IPS-NIHi7 (cell line): Measurements from ENCODE around the gene PTPRJ.

Source experiments
- DNase-seq: peaks from one replicate; pipeline ENCODE4 v3.0.0; 2012; ENCODE audit warnings: mixed read lengths; ENCODE audit errors: extremely low spot score

Gene PTPRJ

DNA sequence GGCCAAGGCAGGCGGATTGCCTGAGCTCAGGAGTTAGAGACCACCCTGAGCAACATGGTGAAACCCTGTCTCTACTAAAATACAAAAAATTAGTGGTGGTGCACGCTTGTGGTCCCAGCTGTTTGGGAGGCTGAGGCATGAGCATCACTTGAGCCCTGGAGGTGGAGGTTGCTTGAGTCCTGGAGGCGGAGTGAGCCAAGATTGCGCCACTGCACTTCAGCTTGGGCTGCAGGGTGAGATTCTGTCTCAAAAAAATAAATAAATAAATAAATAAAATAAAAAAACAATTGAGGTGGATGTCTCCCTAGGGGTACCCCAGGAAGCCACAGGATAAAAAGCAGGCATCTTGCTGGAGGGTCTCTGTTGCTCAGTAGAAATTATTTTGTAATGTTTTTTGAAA, 14.1 kb downstream of the PTPRJ start:
- no peak for DNase-seq

DNA sequence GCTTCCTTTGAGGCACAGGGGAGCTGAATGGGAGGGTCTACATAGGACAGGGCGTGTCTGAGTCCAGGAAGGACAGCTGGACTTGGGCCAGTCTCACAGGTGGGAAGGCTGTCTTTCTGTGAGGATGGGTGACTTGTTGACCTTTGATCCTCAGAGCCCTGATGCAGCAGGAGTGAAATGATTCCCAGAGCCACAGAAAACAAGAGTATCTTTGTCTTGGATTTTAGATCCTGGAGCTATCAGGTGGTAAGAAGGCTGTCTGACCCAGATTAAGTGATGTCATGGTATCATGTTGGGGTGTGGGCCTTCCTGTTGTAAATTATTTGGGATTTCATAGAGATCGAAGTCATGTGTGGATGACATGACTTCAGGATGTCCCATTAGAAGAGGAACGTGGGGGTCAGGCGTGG, 15.0 kb downstream of the PTPRJ start:
- DNase-seq: no peak

DNA sequence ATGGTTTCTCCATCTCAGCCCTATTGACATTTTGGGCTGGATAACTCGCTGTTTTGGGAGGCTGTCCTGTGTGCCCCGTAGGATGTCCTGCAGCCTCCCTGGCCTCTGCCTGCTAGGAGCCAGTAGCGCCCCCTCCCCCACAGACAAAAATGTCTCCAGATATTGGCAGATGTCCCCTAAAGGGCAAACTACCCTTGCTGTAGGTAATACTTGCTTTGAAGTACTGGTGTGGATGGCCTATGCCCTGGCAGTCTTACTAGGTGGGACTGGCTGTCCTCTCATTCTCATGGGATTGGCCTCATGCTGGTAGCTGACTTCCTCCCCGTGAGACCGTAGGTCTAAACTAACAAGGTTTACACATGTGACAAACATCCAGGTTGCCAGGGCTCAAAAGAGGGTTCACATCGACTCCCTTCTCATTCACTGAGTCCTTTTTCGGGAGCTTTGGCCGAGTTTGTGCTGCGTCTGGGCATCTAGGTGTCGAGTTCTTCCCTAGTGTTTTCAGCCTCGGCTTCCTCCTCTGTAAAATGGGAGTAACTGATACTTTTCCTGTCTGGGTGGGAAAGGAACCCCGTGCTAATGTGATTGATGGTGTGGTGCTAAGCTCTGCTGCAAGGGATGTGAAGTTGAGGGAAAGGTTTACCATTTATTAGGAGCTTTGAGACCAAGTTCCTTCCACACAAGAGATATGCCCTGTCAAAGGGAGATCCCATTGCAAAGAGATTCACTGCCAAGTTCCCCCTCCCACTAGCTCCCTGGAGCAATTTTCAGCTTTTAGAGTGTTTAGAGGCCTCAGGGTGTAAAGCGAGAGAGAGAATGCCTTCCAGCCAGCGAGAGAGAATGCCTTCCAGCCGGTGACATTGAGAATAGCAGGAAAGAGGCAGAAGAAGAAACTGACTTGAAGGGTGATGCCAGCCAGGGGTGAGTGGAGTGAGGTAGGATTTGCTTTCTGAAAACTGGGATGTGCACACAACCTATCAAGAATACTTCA, 17.0 kb downstream of the PTPRJ start:
- DNase-seq: no peak

DNA sequence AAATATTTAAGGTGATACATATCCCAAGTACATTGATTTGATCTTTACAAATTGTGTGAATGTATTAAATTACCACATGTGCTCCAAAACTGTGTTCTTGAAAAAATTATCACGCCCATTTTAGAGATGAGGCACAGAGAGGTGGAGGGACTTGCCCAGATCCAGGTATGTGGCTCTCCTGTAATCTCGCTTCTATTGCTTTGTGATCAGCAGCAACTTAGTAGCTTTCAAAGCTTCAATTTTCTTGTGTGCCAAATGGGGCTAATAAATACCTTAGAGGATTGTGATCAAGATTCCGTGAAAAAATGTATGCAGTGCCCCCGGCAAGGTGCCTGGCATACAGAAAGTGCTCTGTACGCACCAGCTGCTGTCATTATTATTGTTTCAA, 18.0 kb downstream of the PTPRJ start:
- no peak for DNase-seq

DNA sequence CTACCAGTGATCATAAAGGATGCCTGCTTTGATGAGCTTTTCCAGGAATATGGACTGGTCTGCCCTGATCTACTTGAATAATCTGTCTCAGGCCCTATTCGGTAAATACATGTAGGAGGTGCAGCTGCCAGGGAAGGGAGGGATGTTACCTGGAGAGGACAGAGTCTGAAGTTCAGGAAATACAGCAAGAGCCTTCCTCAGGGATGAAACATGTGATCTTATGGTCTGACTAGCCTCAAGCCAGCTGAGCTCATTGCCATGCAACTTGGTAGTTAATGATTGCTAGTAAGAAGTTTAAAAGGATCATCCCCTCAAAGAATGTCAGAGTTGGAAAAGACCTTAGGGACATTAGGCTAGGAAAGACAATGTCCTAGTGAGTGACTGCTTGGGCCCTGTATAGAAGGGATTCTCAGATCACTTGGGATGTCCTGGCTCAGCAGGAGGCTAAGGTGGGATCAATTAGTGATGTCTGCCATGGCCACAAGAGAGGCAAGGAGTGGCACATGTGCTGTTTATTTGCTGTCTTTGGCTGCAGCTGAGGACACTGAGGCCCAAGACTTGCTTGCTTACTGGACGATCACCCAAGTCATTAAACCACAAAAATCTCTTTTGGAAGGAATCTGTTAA, 18.5 kb downstream of the PTPRJ start:
- DNase-seq: no peak

DNA sequence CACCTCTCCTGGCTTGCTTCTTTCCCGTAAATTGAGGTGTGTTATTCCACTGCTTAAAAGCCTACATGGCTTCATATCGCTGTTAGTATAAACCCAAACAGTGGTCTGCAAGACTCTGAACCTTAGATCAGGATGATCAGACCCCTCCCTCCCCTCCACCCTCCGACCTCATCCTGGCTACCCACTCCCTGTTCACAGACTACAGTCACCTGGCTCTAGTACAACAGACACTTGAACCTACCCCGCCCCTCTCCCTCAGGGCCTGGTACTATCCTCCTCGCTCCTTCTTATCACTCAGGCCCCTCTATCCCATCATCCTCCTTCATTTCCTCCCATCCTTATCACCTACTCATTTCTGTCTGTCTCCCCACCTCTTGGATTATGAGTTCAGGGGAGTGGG, 20.1 kb downstream of the PTPRJ start:
- DNase-seq: no peak

DNA sequence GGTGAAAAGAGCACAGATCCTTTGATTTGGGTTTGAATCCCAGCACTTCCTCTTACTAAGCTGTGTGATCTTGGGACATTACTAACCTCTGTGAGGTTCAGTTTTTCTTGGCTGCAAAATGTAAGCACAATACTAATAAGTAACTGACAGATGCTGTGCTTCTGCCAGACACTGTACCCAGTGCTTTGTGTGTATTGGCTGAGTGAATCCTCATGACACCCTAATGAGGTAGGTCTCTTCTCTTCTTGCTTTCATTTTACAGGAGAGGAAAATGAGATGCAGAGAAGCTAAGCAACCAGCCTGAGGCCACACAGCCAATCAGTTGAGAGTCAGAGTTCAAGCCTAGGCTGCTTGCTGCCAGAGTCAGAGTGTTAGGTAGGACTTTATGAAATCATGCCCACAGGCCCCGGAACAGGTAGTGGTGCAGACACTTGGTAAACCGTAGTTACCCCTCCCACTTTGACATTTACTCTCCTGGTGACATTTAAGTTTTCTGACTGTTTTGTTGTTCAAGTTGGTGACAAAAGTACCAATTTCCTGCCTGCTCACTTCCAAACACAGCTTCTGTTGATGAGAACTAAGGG, 21.2 kb downstream of the PTPRJ start:
- no peak for DNase-seq

DNA sequence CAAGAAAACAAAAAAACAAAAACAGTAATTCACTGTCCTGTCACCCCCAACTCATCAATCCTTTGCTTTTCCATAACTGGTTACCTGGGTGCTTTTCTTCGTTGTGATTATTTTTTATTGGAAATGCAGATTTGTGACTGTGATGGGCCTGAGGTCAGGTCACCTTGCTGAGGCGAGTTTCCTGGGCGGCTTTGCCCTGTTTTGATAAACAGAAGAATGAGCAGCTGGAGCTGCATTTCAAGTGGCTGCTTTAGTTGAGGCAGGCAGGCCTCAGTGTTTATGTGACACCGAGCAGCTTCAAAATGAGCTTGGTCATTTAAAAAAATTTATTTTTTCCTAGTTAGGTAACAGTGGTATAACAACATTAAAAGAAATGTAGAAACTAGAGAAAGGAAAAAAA, 22.2 kb downstream of the PTPRJ start:
- DNase-seq: no peak

DNA sequence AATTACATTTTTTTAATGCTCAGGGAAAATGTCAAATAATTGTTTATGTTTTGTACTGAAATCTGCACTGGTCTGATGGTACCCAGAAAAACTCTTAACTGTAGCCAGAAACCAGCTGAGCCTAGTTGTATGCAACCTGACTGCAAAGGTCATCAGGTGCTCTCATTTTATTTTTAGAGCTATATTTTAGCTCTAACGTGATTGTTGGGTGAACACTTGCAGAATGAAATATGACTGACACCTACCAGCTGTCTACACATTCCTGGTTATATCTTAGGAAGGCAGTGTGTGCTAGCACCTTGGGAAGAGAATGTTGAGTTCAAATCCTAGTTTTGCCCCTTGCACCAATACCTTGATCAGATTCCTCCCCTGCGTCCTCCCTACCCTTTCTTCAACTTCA, 23.6 kb downstream of the PTPRJ start:
- no peak for DNase-seq

DNA sequence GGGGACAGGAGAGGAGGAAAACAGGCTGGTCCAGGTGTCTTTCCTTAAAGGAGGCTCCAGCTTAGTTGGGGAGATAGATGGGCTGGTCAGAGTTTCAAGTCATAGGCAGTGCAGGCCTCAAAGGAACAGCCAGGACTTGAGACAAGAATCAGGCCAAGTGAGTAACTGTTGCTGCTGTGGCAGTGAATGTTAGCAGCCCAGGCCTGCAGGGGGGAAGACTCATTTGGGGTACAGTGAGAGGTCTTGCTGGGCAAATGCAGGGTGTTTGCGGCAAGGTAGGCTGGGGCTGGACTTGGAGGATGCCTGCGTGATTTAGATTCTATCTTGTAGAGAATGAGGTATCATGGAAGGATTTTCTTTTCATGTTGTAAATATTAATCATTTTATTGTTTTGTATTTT, 24.1 kb downstream of the PTPRJ start:
- no peak for DNase-seq

DNA sequence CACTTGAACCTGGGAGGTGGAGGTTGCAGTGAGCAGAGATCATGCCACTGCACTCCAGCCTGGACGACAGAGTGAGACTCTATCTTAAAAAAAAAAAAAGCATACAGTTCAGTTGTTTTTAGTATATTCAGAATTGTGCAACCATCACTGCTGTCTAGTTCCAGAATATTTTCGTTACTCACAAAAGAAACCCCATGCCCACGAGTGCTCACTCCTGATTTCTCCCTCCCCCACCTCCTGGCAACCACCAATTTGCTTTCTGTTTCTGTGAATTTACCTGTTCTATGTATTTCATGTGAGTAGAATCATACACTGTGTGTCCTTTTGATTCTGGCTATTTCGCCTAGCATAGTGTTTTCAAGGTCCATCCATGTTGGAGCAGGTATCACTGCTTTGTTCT, 24.8 kb downstream of the PTPRJ start:
- no peak for DNase-seq

DNA sequence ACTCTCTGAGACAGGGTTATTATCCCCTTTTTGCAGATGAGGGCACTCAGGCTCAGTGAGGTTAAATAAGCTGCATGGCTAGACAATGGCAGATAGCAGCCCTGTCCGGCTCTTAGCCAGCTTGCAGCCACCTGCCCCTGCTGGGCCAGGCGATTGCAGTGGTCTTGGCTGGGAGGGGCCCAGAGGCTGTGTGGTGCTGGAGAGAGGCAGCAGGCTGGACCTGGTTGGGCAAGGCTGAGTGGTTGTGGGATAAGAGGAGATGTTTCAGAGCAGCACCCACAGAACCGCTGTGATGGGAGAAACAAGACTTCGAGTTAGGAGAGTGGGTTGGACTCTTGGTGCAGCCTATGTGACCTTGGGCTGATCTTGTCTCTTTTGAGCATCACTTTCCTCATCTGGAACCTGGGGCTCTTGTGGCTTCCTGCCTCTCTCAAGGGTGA, 25.5 kb downstream of the PTPRJ start:
- no peak for DNase-seq

DNA sequence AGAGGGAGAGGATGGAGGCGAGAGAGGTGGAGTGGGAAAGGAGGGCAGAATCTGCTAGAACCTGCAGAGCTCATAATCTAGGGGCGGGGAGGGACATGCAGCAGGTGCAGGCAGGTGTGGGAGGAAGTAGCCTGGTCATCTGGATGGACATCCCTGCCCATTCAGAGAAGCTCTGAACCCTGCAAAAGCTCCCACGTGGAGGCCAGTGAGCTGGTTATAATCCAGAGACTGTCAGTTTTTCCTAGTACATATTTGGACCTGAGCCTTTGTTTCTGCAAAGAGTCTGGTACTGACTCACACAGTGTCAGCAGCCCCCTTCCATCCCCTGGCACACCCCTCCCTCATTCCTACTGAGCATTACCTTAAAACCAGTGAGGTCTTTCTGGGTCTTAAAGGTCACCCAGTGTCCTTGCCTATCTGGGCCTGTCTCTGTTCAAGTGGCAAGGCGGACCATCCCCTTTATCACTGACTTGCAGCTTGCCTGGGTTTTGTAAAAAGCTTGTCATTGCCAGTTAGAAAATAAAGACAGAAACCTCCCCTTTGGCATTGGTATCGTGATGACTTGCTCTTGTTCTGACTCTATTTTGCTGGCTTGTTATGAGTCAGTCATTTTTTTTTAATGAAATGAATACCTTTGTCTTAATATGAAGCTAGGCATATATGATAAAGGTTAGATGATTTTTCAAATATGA, 26.1 kb downstream of the PTPRJ start:
- DNase-seq: no peak

DNA sequence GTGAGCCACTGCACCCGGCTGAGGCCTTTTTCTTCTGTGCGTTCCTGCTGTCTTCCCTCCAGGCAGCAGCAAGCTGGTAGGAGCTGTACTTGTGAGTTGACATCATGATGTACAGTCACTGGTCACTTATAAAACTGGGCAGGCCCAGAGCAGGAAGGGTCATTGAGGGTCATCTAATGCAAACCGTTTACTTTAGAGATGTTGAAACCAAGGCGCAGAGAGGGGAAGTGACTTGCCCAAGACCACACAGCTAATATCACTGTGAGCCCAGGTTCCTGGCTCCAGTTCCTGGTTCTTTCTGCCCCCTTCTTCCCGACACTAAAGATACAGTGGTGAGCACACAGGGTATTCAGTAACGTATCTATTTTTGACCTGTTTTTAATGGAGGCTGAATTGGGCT, 27.3 kb downstream of the PTPRJ start:
- DNase-seq: no peak

DNA sequence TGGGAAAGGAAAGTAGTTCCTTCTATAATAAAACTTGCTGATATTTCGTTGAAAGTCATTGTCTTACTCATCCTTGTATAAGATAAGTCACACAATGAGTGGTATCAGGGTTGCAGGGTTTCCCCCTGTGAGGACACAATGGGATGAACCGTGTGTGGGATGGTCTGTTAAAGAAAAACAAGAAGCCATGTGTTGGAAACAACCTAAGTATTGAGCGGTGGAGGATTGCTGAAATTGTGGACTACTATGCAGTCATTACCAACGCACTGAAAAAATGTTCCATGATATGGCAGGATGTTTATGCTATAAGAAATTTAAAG, 28.6 kb downstream of the PTPRJ start:
- DNase-seq: no peak

DNA sequence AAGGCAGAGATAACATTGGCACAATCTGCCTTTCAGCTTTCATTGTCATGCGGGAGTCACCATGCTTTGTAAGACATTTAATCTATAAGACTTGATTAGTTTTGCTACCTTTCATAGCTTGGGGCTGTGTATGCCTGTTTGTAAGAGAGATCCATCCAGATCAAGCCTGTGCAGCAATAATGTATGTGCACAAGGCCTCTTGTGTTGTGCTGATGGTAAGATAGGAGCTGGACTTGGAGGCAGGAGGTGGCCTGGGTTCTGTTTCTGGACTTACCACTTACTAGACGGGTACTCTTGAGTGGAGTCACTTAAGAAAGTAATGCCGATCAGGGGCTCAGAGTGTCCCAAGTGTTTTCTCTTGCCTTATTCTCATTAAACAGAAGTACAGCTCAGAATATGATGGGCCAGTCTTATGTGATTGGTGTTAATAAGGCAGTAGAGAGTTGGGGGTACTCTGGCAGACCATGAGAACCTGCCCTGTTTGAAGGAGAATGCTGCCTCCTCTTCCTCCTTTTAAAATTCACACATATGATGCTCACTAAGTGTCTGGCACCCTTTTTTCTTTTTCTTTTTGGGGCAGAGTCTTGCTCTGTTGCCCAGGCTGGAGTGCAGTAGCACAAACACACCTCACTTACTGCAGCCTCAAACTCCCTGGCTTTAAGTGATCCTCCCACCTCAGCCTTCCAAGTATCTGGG, 30.9 kb downstream of the PTPRJ start:
- no peak for DNase-seq

DNA sequence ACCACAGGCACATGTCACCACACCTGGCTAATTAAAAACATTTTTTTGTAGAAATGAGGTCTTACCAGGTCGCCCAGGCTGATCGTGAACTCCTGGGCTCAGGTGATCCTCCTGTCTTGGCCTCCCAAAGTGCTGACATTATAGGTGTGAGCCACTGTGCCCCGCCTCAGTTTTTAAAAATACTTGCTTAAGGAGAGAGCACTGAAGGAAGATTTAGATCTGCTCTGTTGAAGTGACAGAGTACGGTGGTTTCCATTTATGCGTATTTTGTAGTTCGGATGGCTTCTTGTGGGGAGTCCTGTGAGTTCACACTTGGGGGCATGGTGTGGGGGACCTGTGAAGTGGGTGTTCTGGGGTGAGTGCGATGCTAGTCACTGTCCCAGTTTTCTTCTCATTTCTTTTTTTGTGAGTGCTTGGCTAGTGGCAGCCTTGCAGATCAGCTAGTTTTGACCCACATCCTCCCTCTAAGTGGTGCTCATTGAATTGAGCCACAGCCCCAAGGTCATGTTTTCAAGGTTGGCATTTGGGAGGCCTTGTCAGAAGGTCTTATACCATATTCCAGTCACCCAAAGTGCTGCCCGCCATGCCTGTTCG, 31.5 kb downstream of the PTPRJ start:
- DNase-seq: no peak

DNA sequence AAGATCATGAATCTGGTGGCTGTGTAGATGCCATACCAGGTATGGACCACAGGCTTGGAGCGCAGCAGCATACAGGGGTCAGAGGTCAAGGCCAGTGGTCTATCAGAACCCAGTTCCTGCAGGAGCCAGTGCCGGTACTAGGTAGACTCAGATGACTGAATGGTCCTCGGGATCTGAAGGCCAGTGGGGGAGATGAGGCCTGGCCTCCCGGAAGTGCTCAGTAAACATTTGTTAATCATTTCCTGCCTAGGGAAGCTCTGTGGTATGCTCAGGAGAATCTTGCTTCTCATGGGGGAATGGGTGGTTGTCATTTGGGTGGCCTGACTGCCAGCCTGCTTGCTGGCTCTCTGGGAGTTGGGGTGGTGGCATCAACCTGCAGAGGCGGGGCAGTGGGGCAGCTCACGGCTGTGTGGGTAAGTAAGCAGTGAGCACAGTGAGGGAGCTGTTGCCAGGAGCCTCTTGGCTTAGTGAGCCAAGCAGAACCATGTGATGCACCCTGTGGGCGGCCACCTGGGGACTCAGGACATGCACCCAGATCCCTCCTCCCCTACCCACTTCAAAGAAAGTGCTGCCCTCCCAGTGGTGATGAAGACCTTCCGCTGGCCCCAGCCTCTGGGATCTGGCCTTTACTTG, 33.0 kb downstream of the PTPRJ start:
- DNase-seq: no peak

DNA sequence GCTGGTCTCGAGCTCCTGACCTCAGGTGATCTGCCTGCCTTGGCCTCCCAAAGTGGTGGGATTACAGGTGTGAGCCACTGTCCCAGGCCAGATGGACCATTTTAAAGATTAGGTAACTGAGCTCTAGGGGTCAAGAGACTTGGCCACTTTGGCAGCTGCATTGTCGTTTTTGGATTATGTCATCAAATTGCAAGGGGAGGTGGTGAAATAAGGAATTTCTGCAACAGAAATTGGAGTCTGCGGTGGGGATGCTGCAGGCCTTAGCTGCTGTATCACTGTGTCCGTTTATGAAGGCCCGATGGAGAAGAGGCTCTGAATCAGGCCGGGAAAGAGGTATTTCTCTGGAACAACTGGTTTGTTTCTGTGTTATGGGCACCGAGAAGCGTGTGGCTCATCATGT, 34.6 kb downstream of the PTPRJ start:
- DNase-seq: no peak

DNA sequence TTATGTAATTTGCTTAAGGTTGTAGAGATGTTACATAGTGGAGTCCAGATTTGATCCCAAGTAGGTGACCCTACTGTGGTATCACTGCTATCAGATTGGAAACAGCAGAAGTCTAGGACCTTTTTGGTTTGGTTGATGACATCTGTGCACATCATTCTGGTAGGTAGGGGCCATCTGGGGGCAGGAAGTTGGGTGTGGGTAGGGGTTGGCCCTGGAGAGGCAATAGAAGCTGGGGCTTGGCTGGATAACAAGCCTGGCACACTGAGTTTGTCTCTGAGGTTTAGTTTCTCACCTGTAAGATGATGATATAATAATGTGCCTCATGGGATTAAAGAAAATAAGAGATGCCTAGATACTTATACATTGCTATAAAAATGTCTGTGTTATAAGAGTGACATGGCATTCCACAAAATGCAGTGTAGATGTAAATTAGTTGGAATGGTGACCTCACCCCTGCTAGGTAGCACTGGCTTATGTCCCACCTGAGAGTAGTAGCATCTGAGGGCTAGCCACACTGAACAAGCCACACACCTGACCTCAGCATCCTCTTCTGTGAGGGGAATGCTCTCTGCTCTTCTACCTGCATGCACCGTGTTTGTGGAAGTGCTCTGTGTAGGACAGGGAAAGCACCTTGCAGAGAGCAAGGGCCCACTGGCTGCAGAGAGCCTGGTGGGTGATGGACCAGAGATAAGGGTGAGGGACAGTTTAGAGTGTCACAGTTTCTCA, 36.9 kb downstream of the PTPRJ start:
- no peak for DNase-seq
